Stimulated activated effector memory CD8-positive, alpha-beta T cell treated with anti-CD3 and anti-CD28 coated beads, Interleukin-12 subunit alpha, Interleukin-12 subunit beta, amount 100 ng/mL, for 72 hours (primary cell): ENCODE measurements around the gene KDM7A.

Experiments used
- ATAC-seq: fragments of 150-1000 bp; cut with Tn5 transposase; 2 replicates; pipeline ENCODE4 v1.10.0; 2021
- DNase-seq, 2 donors: peaks; one replicate each; pipeline ENCODE4 v3.0.0; 2021 to 2022; ENCODE audit warnings: low spot score in 2 of 2
- H3K27ac Mint-ChIP-seq: one replicate; pipeline ENCODE4 v1.8.0; 2022; ENCODE audit warnings: mild to moderate bottlenecking, mixed read lengths
- H3K36me3 Mint-ChIP-seq: one replicate; pipeline ENCODE4 v1.8.0; 2022; ENCODE audit warnings: mild to moderate bottlenecking, mixed read lengths
- H3K4me1 Mint-ChIP-seq: one replicate; pipeline ENCODE4 v1.8.0; 2022; ENCODE audit warnings: mixed read lengths
- H3K4me3 Mint-ChIP-seq: one replicate; pipeline ENCODE4 v1.8.0; 2022; ENCODE audit warnings: mild to moderate bottlenecking, mixed read lengths
- H3K9me3 Mint-ChIP-seq: one replicate; pipeline ENCODE4 v1.8.0; 2022; ENCODE audit warnings: mixed read lengths

The KDM7A gene

DNA sequence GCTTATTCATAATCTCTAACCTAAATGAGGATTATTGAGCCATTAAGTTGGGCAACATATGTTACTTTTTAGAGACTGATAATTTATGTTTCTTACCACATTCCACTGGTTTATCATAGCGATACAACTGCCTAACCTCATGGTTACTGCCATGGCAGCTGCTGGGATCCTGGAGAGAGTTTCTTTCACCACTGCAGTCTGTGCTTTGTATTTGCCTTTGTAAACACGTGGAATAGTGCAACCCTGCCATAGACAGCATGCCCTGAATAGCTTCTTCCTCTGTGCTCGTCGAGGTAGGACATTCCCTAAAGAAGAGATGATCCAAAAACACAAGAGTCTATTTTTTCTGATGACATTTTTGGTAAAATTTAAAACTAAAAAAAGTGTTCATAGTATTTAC is 80.3 kb downstream of the KDM7A start:
- DNase-seq: no peak
- no peaks in the 10 kb centered on the region for H3K4me1 Mint-ChIP-seq
- ATAC-seq: no peak
- no peak overlapping the region for H3K27ac Mint-ChIP-seq
- H3K4me3 Mint-ChIP-seq: no peak overlapping the region
- H3K36me3 Mint-ChIP-seq: peaks cover 100% of the 10 kb centered on the region
- H3K9me3 Mint-ChIP-seq: no peaks in the 10 kb centered on the region

GRCh38 chr7:140093375-140093774 is 83.4 kb downstream of the KDM7A start:
- DNase-seq (no peak), ATAC-seq (no peak)
- H3K9me3 Mint-ChIP-seq: no peaks in the 10 kb centered on the region
- H3K4me3 Mint-ChIP-seq: no peak overlapping the region
- H3K4me1 Mint-ChIP-seq: no peaks in the 10 kb centered on the region
- peaks cover 97% of the 10 kb centered on the region for H3K36me3 Mint-ChIP-seq
- no peak overlapping the region for H3K27ac Mint-ChIP-seq

DNA sequence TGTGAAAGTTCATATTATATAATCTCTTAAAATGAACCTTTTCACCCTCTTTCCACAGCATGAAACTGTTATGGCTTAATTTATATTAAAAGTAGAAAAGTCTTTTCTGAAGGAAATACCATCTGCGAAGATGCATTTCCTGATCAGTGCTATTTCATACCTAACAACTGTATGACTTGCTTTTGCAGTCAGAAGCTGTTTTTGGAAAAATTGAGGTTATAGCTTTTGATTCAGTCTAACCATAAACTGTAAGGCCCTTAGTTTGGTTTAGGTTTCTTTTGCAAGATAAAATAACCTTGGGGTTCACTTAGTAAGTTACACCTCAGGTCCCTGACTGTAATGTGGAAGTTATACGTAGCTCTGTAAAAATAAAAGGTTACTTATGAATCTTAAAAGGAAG is 91.3 kb downstream of the KDM7A start:
- peaks cover 40% of the 10 kb centered on the region for H3K4me1 Mint-ChIP-seq
- no peaks in the 10 kb centered on the region for H3K9me3 Mint-ChIP-seq
- ATAC-seq: peak; percentile 64
- no peak for DNase-seq
- H3K36me3 Mint-ChIP-seq: peaks cover 51% of the 10 kb centered on the region
- peak overlapping the region; percentile 43 for H3K27ac Mint-ChIP-seq
- H3K4me3 Mint-ChIP-seq: peak overlapping the region; percentile 38

DNA sequence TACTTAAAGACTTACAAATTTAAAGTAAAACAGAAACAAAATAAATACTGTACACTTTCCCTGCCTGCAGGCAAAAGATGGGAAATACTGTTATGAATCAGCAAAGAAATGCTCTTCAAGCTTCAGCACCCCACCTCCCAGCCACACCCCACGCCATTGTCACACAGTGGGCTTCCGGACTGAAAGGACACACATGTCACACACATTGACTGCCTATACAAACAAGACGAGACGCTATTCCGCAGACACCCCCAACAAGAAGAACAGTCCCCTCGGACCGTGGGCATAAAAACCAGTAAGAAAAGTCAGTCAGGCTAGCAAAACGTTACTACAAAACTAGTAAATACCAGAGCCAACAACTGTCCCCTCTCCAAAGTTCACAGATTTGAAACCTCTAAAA is 91.8 kb downstream of the KDM7A start:
- ATAC-seq (peak; percentile 93), DNase-seq (peak in 1 of 2 donors; percentile 77)
- Mint-ChIP-seq H3K36me3 (peaks cover 51% of the 10 kb centered on the region), H3K9me3 (no peaks in the 10 kb centered on the region), H3K27ac (peak overlapping the region; percentile 43), H3K4me3 (peak overlapping the region; percentile 38), H3K4me1 (peaks cover 40% of the 10 kb centered on the region)

DNA sequence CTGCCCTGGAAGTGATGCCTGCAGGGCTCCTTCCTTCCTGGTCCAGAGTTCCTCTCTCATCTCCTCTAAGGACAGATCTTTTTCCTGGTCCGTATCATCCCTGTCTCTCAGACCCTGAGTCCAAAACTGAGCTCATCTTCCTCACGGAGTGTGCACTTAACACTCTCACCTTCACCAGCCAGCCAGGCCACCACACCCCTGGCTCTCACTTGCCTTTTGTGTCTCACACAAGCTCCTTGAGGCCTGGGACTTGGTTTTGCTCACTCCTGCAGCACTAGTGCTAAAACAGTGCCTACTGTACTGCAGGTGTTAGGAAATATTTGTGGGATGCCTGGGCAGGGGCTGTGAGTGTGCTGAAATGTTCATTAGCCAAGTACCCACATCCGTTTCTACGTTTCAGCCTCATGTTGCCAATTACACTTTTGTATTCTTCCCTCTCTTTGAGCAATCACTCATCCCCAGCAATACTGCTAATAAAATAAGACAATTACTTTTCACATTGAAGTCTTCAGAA is 92.6 kb downstream of the KDM7A start:
- Mint-ChIP-seq H3K4me3 (peak overlapping the region; percentile 14), H3K9me3 (no peaks in the 10 kb centered on the region), H3K27ac (peak overlapping the region; percentile 35), H3K4me1 (peaks cover 40% of the 10 kb centered on the region), H3K36me3 (peaks cover 45% of the 10 kb centered on the region)
- DNase-seq (no peak), ATAC-seq (no peak)

GRCh38 chr7:140082770-140083169 is 94.0 kb downstream of the KDM7A start:
- peaks cover 40% of the 10 kb centered on the region for H3K4me1 Mint-ChIP-seq
- ATAC-seq (no peak), DNase-seq (no peak)
- no peak overlapping the region for H3K4me3 Mint-ChIP-seq
- H3K9me3 Mint-ChIP-seq: no peaks in the 10 kb centered on the region
- H3K36me3 Mint-ChIP-seq: peaks cover 36% of the 10 kb centered on the region
- peak overlapping the region; percentile 67 for H3K27ac Mint-ChIP-seq

- no peaks in the 10 kb centered on the region for H3K9me3 Mint-ChIP-seq
Measured at GRCh38 chr7:140081774-140082425, 94.9 kb downstream of the KDM7A start.

GRCh38 chr7:140080919-140081318 is 95.9 kb downstream of the KDM7A start:
- Mint-ChIP-seq H3K9me3 (no peaks in the 10 kb centered on the region), H3K4me3 (no peak overlapping the region), H3K36me3 (peaks cover 30% of the 10 kb centered on the region), H3K4me1 (peaks cover 36% of the 10 kb centered on the region), H3K27ac (peak overlapping the region; percentile 17)
- DNase-seq (no peak), ATAC-seq (no peak)

More at GRCh38 chr7:140081774-140082425, 94.9 kb downstream of the KDM7A start:
- Mint-ChIP-seq H3K36me3 (peaks cover 35% of the 10 kb centered on the region), H3K4me3 (no peak overlapping the region), H3K4me1 (peaks cover 40% of the 10 kb centered on the region), H3K27ac (peak overlapping the region; percentile 67)
- no peak for DNase-seq
- no peak for ATAC-seq

DNA sequence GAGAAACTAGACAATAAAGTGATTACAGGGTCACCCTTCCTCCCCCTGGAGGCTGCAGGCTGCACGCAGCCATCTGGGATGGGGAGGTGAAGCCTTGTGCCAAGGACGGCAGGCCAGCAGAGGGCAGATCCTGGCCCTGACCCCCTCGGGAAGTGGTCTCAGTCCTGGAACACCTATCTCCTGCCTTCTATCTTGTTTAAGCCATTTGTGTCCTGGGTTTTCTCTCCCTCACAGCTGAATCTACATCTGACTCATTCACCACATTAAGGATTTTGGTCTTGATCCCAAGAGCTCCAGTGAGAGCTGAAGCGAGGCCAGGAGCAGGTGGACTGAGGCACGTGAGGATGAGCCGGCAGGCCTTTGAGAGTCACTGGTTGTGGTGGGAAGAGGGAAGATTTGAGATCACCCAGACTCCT is 97.7 kb downstream of the KDM7A start:
- Mint-ChIP-seq H3K4me1 (peaks cover 22% of the 10 kb centered on the region), H3K4me3 (no peak overlapping the region), H3K27ac (no peak overlapping the region), H3K36me3 (peaks cover 20% of the 10 kb centered on the region), H3K9me3 (no peaks in the 10 kb centered on the region)
- ATAC-seq (no peak), DNase-seq (no peak)

GRCh38 chr7:140078392-140078791 is 98.4 kb downstream of the KDM7A start:
- H3K36me3 Mint-ChIP-seq: peaks cover 14% of the 10 kb centered on the region
- H3K4me3 Mint-ChIP-seq: no peak overlapping the region
- no peaks in the 10 kb centered on the region for H3K9me3 Mint-ChIP-seq
- H3K4me1 Mint-ChIP-seq: peaks cover 15% of the 10 kb centered on the region
- DNase-seq (no peak), ATAC-seq (no peak)
- H3K27ac Mint-ChIP-seq: no peak overlapping the region

DNA sequence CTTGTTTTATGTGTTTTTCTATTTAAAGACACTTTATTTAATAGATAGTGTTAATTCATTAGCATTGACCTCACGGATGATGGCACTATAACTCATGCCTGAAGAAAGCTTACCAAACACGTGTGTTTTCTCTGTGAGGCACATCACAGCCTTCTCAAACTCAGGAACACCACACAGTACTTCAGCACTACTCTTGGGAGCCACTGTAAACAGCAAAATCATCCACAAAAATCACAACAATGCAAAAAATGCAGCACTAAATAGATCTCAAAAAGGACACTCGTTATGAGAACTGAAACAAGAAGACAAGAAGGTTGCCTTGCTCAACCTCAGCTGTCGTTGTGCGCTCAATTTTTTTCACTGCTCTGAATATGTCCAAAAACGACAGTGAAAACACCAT is 102.0 kb downstream of the KDM7A start:
- no peaks in the 10 kb centered on the region for H3K36me3 Mint-ChIP-seq
- peaks cover 3% of the 10 kb centered on the region for H3K9me3 Mint-ChIP-seq
- H3K4me3 Mint-ChIP-seq: no peak overlapping the region
- H3K27ac Mint-ChIP-seq: no peak overlapping the region
- no peaks in the 10 kb centered on the region for H3K4me1 Mint-ChIP-seq
- ATAC-seq (no peak), DNase-seq (no peak)

- ATAC-seq: no peak
- no peaks in the 10 kb centered on the region for H3K4me1 Mint-ChIP-seq
- no peaks in the 10 kb centered on the region for H3K36me3 Mint-ChIP-seq
- H3K27ac Mint-ChIP-seq: no peak overlapping the region
- H3K4me3 Mint-ChIP-seq: no peak overlapping the region
- DNase-seq: no peak
- peaks cover 20% of the 10 kb centered on the region for H3K9me3 Mint-ChIP-seq
Measured at GRCh38 chr7:140070546-140070945, 106.2 kb downstream of the KDM7A start.

GRCh38 chr7:140069298-140069949 is 107.4 kb downstream of the KDM7A start:
- H3K4me1 Mint-ChIP-seq: no peaks in the 10 kb centered on the region
- H3K36me3 Mint-ChIP-seq: no peaks in the 10 kb centered on the region
- DNase-seq: no peak
- no peak overlapping the region for H3K4me3 Mint-ChIP-seq
- peak; percentile 57 for ATAC-seq
- H3K9me3 Mint-ChIP-seq: peaks cover 20% of the 10 kb centered on the region
- no peak overlapping the region for H3K27ac Mint-ChIP-seq

GRCh38 chr7:140068033-140068432 is 108.8 kb downstream of the KDM7A start:
- H3K36me3 Mint-ChIP-seq: no peaks in the 10 kb centered on the region
- ATAC-seq (no peak), DNase-seq (no peak)
- no peaks in the 10 kb centered on the region for H3K4me1 Mint-ChIP-seq
- no peak overlapping the region for H3K27ac Mint-ChIP-seq
- H3K4me3 Mint-ChIP-seq: no peak overlapping the region
- H3K9me3 Mint-ChIP-seq: peaks cover 20% of the 10 kb centered on the region

DNA sequence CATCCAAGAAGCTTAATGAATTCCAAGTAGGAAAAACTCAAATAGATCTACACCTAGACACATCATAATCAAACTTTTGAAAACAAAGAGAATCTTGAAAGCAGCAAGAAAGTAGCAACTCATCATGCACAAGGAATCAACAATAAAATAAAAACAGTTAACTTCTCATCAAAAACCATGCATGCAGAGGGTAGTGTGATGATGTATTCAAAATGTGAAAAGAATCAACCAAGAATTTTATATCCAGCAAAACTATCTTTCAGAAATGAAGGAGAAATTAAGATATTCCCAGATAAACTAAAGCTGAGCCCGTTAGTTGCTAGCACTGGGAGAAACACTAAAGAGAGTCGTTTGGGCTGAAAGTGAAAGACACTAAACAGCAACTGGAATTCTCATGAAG is 109.7 kb downstream of the KDM7A start:
- Mint-ChIP-seq H3K4me3 (no peak overlapping the region), H3K4me1 (peaks cover 3% of the 10 kb centered on the region), H3K36me3 (no peaks in the 10 kb centered on the region), H3K27ac (no peak overlapping the region), H3K9me3 (peaks cover 20% of the 10 kb centered on the region)
- no peak for ATAC-seq
- DNase-seq: no peak
